ENCODE data around the gene SH3PXD2A.

SH3PXD2A gene

DNA sequence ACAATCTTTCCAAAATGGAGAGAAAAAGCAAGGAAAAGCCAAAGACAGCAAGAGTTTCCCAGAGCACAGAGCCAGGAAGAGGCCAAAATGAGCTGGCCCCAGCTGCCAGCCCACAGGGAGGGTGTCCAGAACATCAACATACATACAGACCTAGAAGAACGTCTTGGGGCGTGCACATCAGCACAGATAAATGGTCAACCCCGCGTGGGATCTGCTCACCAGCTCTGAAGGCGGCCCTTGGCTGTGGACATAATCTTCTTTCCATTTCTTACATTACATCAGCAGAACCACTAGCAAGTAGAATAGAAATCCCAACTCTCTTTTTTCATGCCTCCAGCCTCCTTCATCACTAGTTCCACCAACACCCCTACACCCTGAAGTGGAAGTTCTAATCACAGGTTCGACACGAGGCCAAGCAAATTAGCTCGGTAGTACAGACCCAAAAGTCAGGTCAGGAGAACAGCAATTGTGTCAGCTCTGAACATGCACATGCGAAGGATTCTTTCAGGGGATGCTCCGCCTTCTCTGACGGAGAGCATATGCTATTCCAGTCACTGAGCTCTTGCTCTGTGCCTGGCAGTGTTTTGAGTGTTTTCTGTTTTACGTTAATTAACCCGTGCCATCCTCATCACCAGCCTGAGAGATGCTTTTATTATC is 16.4 kb downstream of the SH3PXD2A start:
- H3K36me3 Mint-ChIP-seq: no peaks in the 10 kb centered on the region
- no peaks in the 10 kb centered on the region for H3K9me3 Mint-ChIP-seq
- no peak overlapping the region for H3K27ac Mint-ChIP-seq
- H3K4me1 Mint-ChIP-seq: no peaks in the 10 kb centered on the region
- no peak overlapping the region for H3K4me3 Mint-ChIP-seq
- peaks cover 10% of the 10 kb centered on the region for H3K27me3 Mint-ChIP-seq
- no peak for DNase-seq (ENCODE audit: low spot score in 2 of 2)
- no peak for ATAC-seq (ENCODE audit: low read depth)

DNA sequence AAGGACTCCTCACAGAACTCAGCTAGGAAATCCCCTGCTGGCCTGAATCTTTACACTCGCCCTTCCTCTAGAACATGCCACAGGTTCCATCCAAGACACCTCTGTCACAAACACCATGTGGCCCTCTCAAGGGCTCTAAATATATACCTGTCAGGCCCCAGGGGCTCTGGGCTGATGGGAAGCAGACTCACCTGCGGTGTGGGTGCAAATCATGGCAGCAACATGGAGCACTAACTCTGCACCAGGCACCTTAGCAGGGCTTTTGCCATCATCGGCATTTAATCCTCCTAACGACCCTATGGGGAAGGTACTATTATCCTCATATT is 17.3 kb downstream of the SH3PXD2A start:
- H3K4me3 Mint-ChIP-seq: no peak overlapping the region
- no peaks in the 10 kb centered on the region for H3K36me3 Mint-ChIP-seq
- peaks cover 10% of the 10 kb centered on the region for H3K27me3 Mint-ChIP-seq
- ATAC-seq (ENCODE audit: low read depth) (no peak), DNase-seq (ENCODE audit: low spot score in 2 of 2) (no peak)
- H3K4me1 Mint-ChIP-seq: no peaks in the 10 kb centered on the region
- no peaks in the 10 kb centered on the region for H3K9me3 Mint-ChIP-seq
- H3K27ac Mint-ChIP-seq: no peak overlapping the region

DNA sequence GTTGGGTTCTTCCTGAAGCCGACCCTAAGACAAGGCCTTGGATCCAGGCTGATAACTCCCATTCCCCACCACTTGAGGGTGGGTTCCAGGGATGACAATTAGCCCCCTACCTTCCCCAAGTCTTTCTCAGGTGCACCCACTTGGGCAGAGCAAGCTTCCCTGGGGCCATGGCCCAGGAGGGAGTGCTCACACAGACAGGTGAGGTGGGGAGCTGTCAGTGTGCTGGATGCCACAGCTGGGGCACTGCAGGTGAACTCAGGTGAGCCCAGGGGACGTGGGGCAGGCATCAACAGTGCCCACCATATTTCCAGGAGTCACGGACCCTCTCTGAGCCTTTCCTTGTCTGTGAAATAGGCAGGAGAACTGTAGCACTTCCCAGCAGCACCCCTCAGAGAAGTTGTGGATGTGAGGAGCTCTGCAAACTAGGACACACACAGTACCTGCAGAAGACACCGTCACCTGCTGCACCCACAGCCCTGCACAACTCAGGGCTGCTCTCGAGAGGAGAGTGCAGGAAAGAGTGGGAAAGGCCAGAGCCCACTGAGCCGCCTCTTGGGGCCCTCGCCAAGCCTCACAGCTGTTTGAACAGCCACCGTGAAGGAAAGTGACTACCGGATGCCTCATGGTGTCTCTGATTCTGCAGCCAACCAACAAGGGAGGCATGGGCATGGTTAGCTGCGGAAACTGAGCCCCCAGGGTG is 17.9 kb downstream of the SH3PXD2A start:
- H3K4me1 Mint-ChIP-seq: no peaks in the 10 kb centered on the region
- no peak overlapping the region for H3K4me3 Mint-ChIP-seq
- DNase-seq (ENCODE audit: low spot score in 2 of 2): no peak
- no peak overlapping the region for H3K27ac Mint-ChIP-seq
- H3K9me3 Mint-ChIP-seq: no peaks in the 10 kb centered on the region
- no peaks in the 10 kb centered on the region for H3K36me3 Mint-ChIP-seq
- peaks cover 9% of the 10 kb centered on the region for H3K27me3 Mint-ChIP-seq
- no peak for ATAC-seq (ENCODE audit: low read depth)

DNA sequence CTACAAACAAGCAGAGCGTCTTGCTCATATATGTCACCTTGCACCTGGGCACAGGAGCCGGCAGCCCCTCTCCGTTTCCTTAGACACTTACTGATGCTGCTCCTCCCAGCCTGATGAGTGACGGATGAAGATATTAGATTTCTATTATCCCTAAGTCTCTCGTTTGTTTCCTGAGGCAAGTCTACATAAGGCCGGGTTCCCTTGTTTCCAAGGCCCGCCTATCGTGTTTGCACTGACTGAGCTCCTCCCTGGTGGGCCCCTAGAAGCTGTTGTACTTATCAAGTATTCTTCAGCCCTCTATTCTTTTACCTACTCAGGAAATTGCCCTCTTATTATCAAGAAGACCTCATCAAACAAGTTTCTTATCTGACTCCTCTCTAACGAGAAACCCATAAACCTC is 18.5 kb downstream of the SH3PXD2A start:
- no peak for ATAC-seq (ENCODE audit: low read depth)
- no peak for DNase-seq (ENCODE audit: low spot score in 2 of 2)
- Mint-ChIP-seq H3K9me3 (no peaks in the 10 kb centered on the region), H3K36me3 (no peaks in the 10 kb centered on the region), H3K27me3 (peaks cover 7% of the 10 kb centered on the region), H3K27ac (no peak overlapping the region), H3K4me1 (no peaks in the 10 kb centered on the region), H3K4me3 (no peak overlapping the region)

DNA sequence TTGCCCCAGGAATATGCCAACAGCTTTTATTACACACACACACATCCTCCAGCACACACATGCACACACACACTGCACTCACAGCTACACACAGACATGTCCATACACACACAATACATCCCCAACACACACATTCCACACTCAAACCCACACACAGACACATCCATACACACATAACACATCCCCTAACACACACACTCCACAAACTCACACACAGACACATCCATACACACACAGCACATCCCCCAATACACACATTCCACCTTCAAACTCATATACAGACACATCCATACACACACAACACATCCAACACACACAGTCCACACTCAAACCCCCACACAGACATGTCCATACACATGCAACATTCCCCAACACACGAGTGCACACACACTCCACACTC is 19.1 kb downstream of the SH3PXD2A start:
- no peak overlapping the region for H3K27ac Mint-ChIP-seq
- ATAC-seq (ENCODE audit: low read depth): no peak
- no peaks in the 10 kb centered on the region for H3K9me3 Mint-ChIP-seq
- no peak overlapping the region for H3K4me3 Mint-ChIP-seq
- DNase-seq (ENCODE audit: low spot score in 2 of 2): no peak
- H3K36me3 Mint-ChIP-seq: no peaks in the 10 kb centered on the region
- H3K4me1 Mint-ChIP-seq: no peaks in the 10 kb centered on the region
- peaks cover 6% of the 10 kb centered on the region for H3K27me3 Mint-ChIP-seq

DNA sequence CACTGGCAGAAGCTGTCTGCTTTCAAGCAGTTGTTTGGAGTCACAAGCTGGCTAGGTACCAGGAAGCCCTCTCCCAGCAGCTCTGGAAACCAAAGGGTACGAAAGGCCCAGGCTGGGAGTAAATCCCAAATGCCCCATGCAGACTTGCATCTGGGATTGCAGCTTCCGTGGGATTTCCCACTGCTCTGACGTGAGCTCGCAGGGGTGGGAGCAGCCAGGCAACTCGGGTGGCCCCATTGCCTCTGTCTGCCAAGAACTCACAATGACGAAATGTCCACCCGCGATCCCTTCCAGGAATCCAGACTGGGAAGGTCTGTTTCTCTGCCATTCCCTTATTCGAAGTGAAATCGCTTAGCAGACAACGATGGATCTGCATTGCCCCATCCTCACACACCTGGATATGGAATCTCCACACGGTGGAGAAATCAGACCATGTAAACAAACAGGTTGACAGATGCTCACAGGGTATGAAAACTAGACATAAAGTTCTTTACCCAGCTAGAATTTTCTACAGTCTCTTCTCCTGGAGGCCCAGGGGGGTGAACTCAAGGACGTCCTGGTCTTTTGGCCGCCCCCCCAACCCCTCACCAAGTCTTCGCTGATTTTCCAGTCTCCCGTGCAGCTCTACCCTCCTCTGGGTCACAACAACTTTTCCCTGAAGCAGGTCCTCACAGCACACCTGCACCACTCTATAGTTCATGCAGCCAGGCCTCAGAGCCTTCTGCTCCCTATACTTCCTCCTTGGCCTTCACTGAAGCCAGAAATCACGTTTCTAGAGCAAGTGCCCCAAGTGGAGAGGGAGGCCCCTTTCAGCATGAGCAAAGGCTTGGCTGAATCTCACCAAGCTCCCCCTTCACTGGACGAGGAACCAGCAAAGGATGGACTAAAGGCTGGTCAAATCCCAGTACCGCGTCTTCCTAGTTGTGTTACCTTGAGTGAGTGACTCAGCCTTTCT is 20.0 kb downstream of the SH3PXD2A start:
- Mint-ChIP-seq H3K9me3 (no peaks in the 10 kb centered on the region), H3K36me3 (no peaks in the 10 kb centered on the region), H3K27ac (no peak overlapping the region), H3K4me1 (no peaks in the 10 kb centered on the region), H3K4me3 (no peak overlapping the region), H3K27me3 (peaks cover 7% of the 10 kb centered on the region)
- no peak for DNase-seq (ENCODE audit: low spot score in 2 of 2)
- no peak for ATAC-seq (ENCODE audit: low read depth)

DNA sequence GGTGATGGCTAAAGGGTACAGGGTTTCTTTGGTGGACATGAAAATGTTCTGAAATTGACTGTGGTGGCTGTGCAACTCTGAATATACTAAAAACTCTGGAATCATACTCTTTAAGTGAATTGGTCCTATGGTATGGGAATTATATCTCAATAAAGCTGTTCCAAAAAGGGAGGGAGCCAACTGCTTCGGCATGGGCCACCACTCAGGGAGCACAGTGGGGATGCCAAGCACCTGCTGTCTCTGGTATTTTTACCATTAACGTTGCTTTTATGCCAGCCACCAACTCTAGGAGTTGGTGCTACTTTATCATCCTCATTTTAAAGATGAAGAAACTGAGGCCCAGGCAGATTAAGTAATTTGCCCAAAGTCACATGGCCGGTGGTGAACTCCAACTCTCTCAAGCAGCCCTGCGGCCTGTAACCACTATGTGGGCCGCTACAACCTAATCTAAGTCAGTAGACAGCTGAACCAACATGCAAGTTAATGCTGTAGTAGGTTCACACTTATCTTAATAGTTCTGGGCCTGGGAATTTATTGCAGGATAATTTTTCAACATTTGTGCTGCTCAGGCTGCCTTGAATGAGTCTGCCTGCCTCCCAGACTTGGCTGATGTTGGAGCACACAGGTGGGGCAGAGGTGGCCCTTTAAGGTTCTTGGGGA is 20.8 kb downstream of the SH3PXD2A start:
- Mint-ChIP-seq H3K27ac (no peak overlapping the region), H3K27me3 (peaks cover 7% of the 10 kb centered on the region), H3K4me1 (no peaks in the 10 kb centered on the region), H3K36me3 (no peaks in the 10 kb centered on the region), H3K4me3 (no peak overlapping the region), H3K9me3 (no peaks in the 10 kb centered on the region)
- no peak for DNase-seq (ENCODE audit: low spot score in 2 of 2)
- ATAC-seq (ENCODE audit: low read depth): no peak

DNA sequence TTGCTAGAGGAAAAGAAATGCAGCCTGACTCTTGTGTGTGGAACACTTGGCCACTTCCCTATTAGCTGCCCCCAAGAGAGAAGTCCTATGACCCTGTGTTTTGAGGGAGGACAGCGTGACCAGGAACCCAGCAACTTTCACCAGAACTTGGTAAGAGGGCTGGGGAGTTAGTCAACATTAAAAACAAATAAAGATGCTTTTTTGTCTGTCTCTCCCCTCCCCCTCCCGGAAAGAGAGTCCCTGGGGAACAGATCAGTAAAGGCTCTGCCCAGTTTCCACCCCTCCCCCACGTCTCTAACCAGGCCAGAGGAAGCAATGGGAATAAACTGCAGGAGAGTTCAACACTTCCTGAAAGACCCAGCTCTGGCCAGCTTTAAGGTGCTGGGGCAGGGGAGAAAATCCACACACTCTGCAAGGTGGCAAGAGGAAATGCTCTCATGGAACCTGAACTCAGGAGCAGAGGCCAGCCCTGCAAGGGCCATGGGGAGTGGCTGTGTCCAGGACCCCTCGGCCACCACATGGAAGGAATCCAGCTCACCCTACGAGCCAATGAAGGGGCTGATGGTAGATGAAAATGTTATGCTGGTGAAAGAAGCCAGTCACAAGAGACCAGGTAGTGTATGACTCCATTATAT is 21.5 kb downstream of the SH3PXD2A start:
- peaks cover 1% of the 10 kb centered on the region for H3K4me1 Mint-ChIP-seq
- H3K27ac Mint-ChIP-seq: no peak overlapping the region
- H3K27me3 Mint-ChIP-seq: peaks cover 7% of the 10 kb centered on the region
- no peaks in the 10 kb centered on the region for H3K9me3 Mint-ChIP-seq
- no peak for ATAC-seq (ENCODE audit: low read depth)
- no peak overlapping the region for H3K4me3 Mint-ChIP-seq
- H3K36me3 Mint-ChIP-seq: no peaks in the 10 kb centered on the region
- no peak for DNase-seq (ENCODE audit: low spot score in 2 of 2)

DNA sequence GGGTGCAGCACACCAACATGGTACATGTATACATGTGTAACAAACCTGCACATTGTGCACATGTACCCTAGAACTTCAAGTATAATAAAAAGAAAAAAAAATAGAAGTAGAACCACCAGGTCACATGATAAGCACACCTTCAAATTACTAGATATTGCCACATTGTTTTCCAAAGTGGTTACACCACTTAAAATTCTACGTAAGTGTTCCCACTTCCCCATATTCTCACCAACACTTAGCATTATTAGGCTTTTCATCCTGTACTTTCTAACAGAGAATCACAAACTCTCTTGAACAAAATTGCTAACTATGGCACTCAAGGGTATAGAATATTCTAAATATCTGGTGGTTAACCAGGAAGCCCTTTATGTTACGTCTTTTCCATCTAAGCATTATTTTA is 22.6 kb downstream of the SH3PXD2A start:
- H3K4me1 Mint-ChIP-seq: peaks cover 5% of the 10 kb centered on the region
- H3K27ac Mint-ChIP-seq: no peak overlapping the region
- no peak for DNase-seq (ENCODE audit: low spot score in 2 of 2)
- H3K27me3 Mint-ChIP-seq: peaks cover 10% of the 10 kb centered on the region
- H3K4me3 Mint-ChIP-seq: no peak overlapping the region
- no peaks in the 10 kb centered on the region for H3K9me3 Mint-ChIP-seq
- ATAC-seq (ENCODE audit: low read depth): no peak
- no peaks in the 10 kb centered on the region for H3K36me3 Mint-ChIP-seq

DNA sequence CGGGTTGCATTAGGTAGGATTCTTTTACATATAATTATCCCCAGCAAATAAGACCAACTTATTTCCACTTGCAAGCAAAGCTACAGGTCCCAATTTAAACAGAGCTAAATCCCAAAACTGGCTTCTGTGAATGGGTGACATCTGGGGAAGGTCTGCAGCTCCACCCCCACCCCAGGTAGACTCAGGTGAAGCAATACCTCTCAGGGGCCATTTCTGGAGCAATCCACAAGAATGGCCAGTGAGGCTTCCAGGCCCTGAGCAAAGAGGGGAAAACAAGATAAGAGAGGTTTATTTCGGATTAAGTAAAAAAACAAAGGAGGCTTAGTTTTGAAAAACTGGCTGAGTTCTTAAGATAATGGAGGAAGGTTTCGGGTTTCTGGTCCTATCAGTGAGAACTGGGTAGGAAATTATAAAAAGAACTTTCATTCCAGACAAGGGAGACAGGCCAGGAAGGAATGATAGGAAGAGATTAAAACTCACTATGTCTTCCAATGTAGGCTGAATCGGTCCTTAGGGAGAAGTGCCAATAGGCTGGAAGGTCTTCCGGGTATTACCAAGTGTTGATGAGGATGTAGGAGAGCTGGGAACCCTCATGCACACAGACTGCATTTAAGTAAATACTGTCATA is 25.4 kb downstream of the SH3PXD2A start:
- ATAC-seq (ENCODE audit: low read depth): no peak

DNA sequence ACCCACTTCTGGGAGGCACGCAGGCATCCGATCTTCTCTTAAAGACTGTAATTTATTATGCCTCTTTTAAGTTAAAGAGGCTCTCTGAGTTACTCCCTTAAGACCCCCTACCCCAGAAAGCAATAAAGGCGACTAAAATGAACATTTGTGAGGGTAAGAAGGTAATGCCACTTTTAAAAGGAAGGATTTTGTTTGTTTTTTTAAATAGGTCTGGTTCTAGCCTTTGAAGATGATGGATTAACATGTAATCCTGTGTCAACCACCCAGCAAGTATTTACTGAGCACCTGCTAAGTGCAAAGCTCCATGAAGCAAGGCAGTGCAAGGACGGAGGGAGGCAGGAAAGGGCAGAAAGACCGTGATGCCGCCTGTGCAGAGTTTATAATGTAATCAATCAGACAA is 26.1 kb downstream of the SH3PXD2A start:
- Mint-ChIP-seq H3K36me3 (no peaks in the 10 kb centered on the region), H3K4me3 (no peak overlapping the region), H3K27me3 (peaks cover 16% of the 10 kb centered on the region), H3K27ac (no peak overlapping the region), H3K9me3 (no peaks in the 10 kb centered on the region), H3K4me1 (peaks cover 5% of the 10 kb centered on the region)
- DNase-seq (ENCODE audit: low spot score in 2 of 2) (no peak), ATAC-seq (ENCODE audit: low read depth) (no peak)

More for the DNA sequence above, 25.4 kb downstream of the SH3PXD2A start:
- Mint-ChIP-seq H3K36me3 (no peaks in the 10 kb centered on the region), H3K27ac (no peak overlapping the region), H3K4me3 (no peak overlapping the region), H3K4me1 (peaks cover 5% of the 10 kb centered on the region), H3K9me3 (no peaks in the 10 kb centered on the region), H3K27me3 (peaks cover 13% of the 10 kb centered on the region)
- DNase-seq (ENCODE audit: low spot score in 2 of 2): no peak

DNA sequence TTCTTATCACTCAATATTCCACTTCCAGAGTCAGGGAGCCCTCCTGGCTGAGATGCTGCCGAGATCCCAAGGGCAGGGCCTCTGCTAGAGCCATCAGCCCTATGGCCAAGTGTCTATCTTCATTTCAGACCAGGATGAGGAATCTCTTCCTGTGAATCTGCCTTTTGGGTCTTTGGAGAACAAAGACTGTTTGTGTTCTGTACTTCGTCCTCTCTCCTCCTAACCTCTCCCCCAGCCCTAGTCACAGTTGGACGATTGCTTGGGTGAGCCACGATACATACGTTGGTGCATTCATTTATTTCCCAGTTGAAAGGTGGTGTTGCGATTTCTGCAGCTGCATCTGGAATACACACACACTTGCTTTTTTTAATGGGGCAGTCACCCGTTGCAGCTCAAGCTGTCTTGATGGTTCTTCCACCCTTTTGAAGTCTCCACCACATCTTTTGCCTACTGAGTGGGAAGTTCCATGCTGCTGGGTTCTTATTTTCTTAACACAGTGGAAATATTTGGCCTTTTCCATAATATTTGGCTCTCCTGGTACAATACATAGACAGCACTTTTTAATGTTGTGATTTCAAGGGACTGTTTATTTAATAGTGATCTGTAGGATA is 26.7 kb downstream of the SH3PXD2A start:
- DNase-seq (ENCODE audit: low spot score in 2 of 2): no peak
- Mint-ChIP-seq H3K27me3 (peaks cover 17% of the 10 kb centered on the region), H3K36me3 (no peaks in the 10 kb centered on the region), H3K4me1 (peaks cover 5% of the 10 kb centered on the region), H3K27ac (no peak overlapping the region), H3K9me3 (no peaks in the 10 kb centered on the region), H3K4me3 (no peak overlapping the region)
- ATAC-seq (ENCODE audit: low read depth): no peak

DNA sequence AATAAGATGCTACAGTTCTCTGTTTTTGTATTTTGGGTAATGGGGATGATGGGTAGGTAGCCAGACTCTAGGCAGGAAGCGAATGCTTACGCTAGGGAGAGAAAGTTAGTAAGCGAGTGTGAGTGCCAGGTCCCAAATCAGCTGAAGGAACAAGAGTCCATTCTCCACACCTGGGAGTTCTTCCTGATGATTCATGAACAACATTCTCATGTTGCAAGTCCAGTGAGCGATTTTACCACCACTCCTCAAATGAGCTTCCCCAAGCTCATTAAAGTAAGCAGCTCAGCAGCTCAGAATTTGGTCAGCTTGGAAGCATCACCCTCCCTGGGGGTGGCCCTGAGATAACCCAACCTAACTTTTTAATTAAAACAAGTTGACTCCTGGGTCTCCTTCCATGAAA is 27.3 kb downstream of the SH3PXD2A start:
- H3K4me3 Mint-ChIP-seq: no peak overlapping the region
- peaks cover 5% of the 10 kb centered on the region for H3K4me1 Mint-ChIP-seq
- H3K9me3 Mint-ChIP-seq: no peaks in the 10 kb centered on the region
- no peaks in the 10 kb centered on the region for H3K36me3 Mint-ChIP-seq
- no peak overlapping the region for H3K27ac Mint-ChIP-seq
- DNase-seq (ENCODE audit: low spot score in 2 of 2) (no peak), ATAC-seq (ENCODE audit: low read depth) (no peak)
- H3K27me3 Mint-ChIP-seq: peaks cover 19% of the 10 kb centered on the region
